GM21619 (cell line): ENCODE measurements around the gene NAPB.
A peak's percentile ranks its signal among the peaks of the same experiment; 100 is the strongest.
"Not testable (repeated sequence)": the region's sequence is repeated elsewhere in the genome, so short reads cannot be mapped to it uniquely, and the experiment has no call there.

Experiments used
- ATAC-seq: cut with Tn5 transposase; IDR thresholded peaks from one replicate; pipeline ENCODE4 v1.9.1; 2021; ENCODE audit not compliant: unreplicated experiment

Gene NAPB

GRCh38 chr20:23349338-23350195 is 71.7 kb downstream of the NAPB start:
- peak; percentile 31 for ATAC-seq

GRCh38 chr20:23348510-23348909 is 72.8 kb downstream of the NAPB start:
- not testable (repeated sequence) for ATAC-seq

- no peak for ATAC-seq
Measured at GRCh38 chr20:23347791-23348190, 73.5 kb downstream of the NAPB start.

GRCh38 chr20:23346002-23346401 is 75.3 kb downstream of the NAPB start:
- no peak for ATAC-seq

- ATAC-seq, result no peak
Measured at GRCh38 chr20:23344336-23344735, 77.0 kb downstream of the NAPB start.

- ATAC-seq, result no peak
Measured at GRCh38 chr20:23343590-23343989, 77.7 kb downstream of the NAPB start.

- ATAC-seq, result peak; percentile 81
Measured at GRCh38 chr20:23341073-23341472, 80.2 kb downstream of the NAPB start.

GRCh38 chr20:23340524-23340923 is 80.8 kb downstream of the NAPB start:
- no peak for ATAC-seq

- ATAC-seq, result no peak
Measured at GRCh38 chr20:23339986-23340385, 81.3 kb downstream of the NAPB start.

GRCh38 chr20:23337312-23337711 is 84.0 kb downstream of the NAPB start:
- ATAC-seq, result no peak

GRCh38 chr20:23336476-23336875 is 84.8 kb downstream of the NAPB start:
- ATAC-seq, result no peak

GRCh38 chr20:23335521-23335920 is 85.8 kb downstream of the NAPB start:
- no peak for ATAC-seq

- ATAC-seq, result no peak
Measured at GRCh38 chr20:23334111-23334510, 87.2 kb downstream of the NAPB start.

GRCh38 chr20:23332467-23332866 is 88.8 kb downstream of the NAPB start:
- ATAC-seq, result no peak

- no peak for ATAC-seq
Measured at GRCh38 chr20:23331450-23332350, 89.6 kb downstream of the NAPB start.

- no peak for ATAC-seq
Measured at GRCh38 chr20:23327617-23328333, 93.5 kb downstream of the NAPB start.

GRCh38 chr20:23326774-23327173 is 94.5 kb downstream of the NAPB start:
- no peak for ATAC-seq

GRCh38 chr20:23325107-23325506 is 96.2 kb downstream of the NAPB start:
- ATAC-seq, result no peak
